Measurements from ENCODE around the gene MRPL52.

DNA sequence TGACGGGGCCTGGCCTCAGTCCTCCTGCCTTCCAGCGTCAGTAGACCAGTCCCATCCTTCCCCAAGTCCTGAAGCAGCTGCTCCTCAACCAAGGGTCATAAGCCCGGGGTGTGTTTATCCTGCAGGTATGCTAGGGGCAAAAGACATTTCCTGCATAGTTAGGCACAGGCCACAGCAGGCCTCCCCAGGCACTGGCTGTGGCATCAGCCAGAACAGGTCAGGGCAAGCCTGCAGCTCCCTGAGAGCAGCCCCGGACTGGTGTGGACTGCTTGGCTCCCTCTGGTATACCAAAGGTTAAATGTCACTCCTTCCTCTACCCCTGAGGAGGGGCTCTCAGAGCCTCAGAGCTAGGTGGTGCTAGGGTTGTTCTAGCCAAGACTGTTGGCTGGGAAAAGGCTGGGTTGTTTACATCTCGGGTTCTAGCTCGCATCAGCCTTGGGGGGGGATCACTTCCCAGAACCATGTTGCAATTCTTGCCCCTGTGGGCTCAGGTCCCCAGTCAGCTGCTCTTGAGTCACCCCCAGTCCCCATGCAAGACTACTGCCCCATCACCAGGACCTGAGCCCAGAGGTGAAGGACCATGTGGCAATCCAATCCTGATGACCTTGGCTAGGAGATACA, 9.6 kb downstream of the MRPL52 start:
- TF ChIP-seq, protein P1, sequence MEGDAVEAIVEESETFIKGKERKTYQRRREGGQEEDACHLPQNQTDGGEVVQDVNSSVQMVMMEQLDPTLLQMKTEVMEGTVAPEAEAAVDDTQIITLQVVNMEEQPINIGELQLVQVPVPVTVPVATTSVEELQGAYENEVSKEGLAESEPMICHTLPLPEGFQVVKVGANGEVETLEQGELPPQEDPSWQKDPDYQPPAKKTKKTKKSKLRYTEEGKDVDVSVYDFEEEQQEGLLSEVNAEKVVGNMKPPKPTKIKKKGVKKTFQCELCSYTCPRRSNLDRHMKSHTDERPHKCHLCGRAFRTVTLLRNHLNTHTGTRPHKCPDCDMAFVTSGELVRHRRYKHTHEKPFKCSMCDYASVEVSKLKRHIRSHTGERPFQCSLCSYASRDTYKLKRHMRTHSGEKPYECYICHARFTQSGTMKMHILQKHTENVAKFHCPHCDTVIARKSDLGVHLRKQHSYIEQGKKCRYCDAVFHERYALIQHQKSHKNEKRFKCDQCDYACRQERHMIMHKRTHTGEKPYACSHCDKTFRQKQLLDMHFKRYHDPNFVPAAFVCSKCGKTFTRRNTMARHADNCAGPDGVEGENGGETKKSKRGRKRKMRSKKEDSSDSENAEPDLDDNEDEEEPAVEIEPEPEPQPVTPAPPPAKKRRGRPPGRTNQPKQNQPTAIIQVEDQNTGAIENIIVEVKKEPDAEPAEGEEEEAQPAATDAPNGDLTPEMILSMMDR (IDR thresholded peaks at IDR 0.05; ENCODE audit: low read depth, low read length, poor library complexity, severe bottlenecking): no peak
- TF ChIP-seq EZH2phosphoT487 (IDR thresholded peaks at IDR 0.05; ENCODE audit: borderline replicate concordance, low read length): no peak
